GM12864 (cell line): ENCODE data around the gene PCED1B.
A peak's percentile ranks its signal among the peaks of the same experiment; 100 is the strongest.

Experiments
- DNase-seq: peaks from one replicate; pipeline ENCODE4 v3.0.0-alpha.2; 2011; ENCODE audit warnings: low read depth
- H3K4me3 ChIP-seq: 2 replicates; pipeline ENCODE4 v1.5.1; 2011; ENCODE audit warnings: mild to moderate bottlenecking, low read depth, low read length, control low read depth
- CTCF ChIP-seq: IDR thresholded peaks from 2 replicates; pipeline ENCODE4 v1.5.1; 2011; ENCODE audit warnings: low read depth, mild to moderate bottlenecking, moderate library complexity, low read length, control low read depth, inconsistent platforms; ENCODE audit errors: missing control alignments

Gene PCED1B

GRCh38 chr12:47264951-47265350, 185.5 kb downstream of the PCED1B start:
- no peak for DNase-seq
- no peak for TF ChIP-seq CTCF
- H3K4me3 ChIP-seq = no peak overlapping the region

- TF ChIP-seq CTCF = no peak
- no peak for DNase-seq
- no peak overlapping the region for H3K4me3 ChIP-seq
These were observed 186.0 kb downstream of the PCED1B start for GRCh38 chr12:47265391-47265790.

GRCh38 chr12:47267571-47267970, 188.2 kb downstream of the PCED1B start:
- DNase-seq = no peak
- H3K4me3 ChIP-seq = no peak overlapping the region
- no peak for TF ChIP-seq CTCF

GRCh38 chr12:47268501-47269454, 189.4 kb downstream of the PCED1B start:
- peak; percentile 43 for DNase-seq
- TF ChIP-seq CTCF = no peak
- H3K4me3 ChIP-seq = no peak overlapping the region

GRCh38 chr12:47269916-47270315, 190.5 kb downstream of the PCED1B start:
- H3K4me3 ChIP-seq = no peak overlapping the region
- TF ChIP-seq CTCF = no peak
- DNase-seq = no peak

- no peak overlapping the region for H3K4me3 ChIP-seq
- no peak for DNase-seq
- no peak for TF ChIP-seq CTCF
These were observed 191.6 kb downstream of the PCED1B start for GRCh38 chr12:47270782-47271664.
